NK-92 (cell line): ENCODE results near the gene SLC46A3.
"Not testable (repeated sequence)": the region's sequence is repeated elsewhere in the genome, so short reads cannot be mapped to it uniquely, and the experiment has no call there.

Source experiments
- DNase-seq: peaks from one replicate; lab custom pipeline; 2025; ENCODE audit not compliant: unreplicated experiment; lab: John Stamatoyannopoulos, UW

SLC46A3 gene

DNA sequence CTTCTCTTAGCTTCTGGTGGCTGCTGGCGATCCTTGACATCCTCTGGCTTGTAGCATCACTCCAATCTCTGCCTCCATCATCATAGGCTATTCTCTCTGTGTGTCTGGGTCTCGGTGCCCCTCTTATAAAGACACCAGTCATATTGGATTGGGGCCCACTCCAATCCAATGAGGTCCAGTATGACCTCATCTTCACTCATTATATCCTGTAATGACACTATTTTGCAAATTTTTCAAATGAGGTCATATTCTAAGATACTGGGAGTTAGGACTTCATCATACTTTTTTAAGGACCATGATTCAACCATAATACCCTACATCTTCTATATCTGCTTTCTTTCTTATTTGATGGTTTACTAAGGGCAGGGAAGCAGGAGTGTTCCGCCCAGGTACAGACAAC is 12.0 kb upstream of the SLC46A3 start:
- DNase-seq = no peak

DNA sequence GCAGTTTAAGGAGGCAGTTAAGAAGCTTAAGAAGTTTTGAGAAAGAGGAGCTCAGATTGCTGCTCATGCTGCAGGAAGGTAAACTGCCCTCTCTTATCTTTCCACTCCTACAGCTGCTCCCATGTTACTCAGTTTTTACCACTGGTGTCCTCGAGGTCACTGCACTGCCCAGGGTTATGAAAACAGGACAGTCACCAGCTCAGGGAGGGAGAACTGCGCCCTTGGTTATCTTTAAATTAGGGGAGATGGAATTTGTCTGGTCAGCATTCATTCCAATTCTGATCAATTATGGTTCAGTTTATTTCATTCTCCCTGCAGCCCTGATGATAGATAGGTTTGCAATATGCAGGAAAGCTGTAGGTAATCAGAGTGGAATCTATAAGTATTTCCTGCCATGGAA is 10.8 kb upstream of the SLC46A3 start:
- DNase-seq = no peak

DNA sequence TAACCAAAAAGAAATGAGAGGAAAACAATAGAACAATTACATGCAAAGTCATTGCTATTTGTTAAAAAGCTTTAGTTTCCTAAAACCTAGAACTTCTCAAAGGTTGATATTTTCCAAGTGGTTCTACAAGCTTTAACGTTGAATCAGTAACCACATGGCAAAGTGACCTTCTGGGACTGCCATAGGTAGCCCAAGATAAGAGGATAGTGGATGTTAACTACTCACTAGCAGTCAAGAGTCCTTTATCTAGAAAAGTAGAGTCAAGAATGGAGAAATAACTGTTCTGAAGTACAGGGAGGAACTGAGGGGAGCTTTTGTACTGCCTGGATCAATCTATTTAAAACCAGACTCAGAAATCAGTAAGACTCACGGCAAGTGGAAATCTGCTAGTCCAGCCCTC is 9.9 kb upstream of the SLC46A3 start:
- DNase-seq = no peak

DNA sequence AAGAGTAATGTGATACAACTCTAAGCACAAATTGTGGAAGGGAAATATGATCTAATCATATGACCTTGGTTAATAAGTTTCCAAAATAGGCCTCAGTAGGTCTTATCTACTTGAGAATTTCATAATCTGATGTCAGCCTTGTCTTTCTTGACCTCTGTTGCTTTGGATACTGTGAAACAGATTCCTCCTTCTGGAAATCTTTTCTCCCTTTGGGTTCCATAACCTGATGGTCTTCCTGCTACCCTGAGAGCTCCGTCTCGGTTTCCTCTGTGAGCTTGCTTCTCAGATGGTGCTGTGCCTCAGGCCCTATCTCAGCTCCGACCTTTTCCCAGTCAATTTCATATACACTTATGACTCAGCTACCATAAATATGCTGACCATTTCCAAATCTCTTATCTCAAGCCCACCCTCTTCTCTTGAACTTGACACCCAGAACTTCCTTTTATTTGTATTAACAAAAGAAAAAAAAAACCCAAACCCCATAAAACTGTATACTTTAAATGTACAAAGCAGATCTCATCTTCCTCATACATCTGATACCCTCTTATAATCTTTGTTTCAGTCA is 6.4 kb upstream of the SLC46A3 start:
- no peak for DNase-seq

DNA sequence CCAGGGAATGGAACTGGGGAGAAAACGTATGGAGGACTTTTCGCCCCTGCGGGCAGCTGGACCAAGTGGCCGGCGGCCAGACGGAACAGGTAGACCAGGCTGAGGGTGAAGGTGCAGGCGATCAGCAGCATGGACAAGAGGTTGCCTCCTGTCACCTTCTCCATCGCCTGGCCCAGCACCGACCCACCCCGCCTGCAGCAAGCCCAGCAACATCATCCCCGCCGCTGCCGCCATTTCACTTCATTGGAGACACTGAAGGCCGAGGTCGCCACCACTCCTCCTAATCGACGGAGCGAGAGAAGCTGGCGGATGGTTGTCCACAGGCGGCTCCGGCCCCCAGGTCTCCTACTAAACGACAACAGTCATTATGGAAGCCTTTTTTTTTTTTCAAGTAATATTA is 5.0 kb upstream of the SLC46A3 start:
- no peak for DNase-seq

DNA sequence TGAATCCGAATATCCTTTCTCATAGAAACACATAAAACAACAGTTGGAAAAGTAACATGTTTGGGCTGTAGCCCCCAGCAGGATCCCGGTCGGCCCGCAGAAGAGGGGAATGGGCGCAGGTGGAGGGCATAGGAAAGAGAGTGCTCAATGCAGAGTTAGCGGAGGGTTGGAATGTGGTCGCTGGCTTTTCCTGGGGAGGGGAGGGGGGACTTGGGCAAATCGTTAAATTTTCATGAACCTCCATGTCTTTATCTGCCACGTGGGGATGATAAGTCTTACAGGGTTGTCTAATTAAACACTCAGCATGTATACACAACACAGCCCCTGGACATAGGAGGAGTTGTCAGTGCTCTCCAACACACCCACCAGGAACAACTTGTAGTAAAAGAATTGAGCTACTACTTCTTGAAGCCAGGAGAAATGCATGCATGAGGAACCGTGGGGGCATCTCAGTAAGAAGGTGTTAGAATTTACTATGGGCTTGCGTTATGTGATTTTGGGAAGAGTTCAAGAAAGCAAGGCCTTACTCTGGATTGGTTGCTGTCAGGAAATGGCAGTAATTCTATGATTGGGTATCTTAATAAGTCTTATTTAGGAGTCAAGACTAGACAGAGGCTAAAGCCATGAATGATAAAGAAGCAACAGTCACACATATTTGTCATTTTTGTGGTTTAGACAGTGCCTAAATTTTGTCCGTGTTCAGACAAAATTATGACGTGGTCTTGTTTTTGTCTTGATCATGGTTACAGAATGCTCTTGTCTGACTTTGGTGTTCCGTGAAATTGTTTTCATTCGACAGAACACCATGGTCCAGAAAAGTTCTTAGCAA is 671 bp upstream of the SLC46A3 start:
- DNase-seq = no peak

DNA sequence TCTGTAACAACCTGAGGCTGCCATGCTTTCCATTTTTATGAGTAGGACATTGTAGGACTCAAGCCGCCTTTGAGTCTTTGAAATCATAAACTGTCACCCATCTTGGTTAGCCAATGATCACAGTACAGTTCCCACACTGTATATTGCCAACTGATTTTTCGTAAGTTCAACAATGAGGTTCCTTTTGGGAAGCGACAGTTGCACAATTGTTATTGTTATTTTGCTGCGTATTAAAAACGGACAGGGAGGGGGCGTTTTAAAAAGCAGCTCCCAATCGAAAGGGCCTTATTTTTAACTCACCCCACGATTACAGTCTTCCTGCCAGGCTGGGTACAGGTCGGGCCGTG is 601 bp downstream of the SLC46A3 start:
- no peak for DNase-seq

DNA sequence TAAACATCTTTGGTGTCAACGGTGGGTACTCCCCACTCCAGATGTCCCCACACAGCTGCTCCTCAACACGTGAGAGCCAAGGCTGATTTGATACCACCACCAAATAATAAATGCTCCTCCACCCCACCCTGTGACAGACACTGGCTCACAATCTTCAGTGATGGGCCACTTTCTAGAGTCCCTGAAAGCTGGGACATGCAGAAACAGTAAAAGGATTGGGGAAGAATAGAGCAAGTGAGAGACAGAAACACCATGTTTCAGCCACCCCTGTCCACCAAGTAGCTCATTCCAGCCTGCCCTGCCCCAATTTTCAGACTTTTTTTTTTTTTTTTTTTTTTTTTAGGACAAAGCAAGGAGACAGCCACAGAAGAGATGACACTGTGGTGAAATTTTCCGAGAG is 1.6 kb downstream of the SLC46A3 start:
- DNase-seq = no peak

DNA sequence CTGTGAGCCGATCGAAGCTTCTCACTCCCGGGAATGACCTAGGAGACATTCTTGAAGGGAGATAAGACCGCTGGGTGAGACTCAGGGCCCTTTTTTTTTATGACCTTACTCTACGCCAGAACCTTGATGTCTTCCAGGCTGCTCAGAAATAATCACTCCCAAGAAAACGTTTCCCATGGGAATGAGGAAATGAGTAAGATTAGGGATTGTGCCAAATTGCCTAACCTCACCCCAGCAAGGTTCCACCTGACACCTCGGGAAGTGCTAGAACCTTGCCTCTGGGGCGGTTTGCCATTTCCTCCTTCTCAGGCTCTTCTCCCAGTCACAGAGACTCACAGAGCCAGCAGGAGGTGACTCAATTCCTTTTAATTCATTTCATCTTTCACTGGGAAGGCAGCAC is 2.3 kb downstream of the SLC46A3 start:
- DNase-seq = no peak

DNA sequence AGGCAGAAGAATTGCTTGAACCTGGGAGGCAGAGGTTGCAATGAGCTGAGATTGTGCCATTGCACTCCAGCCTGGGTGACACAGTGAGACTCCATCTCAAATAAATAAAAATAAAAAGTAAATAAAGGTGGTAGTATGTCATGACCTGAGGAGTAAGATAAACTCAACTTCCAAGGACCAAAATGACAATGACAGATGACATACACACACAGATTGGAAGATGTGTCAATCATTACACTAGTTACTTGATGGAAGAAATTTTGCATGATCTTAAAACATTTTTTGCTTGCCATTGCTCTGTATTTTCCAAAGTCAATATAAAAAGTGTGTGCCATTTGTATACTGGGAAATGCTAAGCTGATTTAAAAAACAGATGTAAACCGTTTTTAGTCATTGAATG is 4.1 kb downstream of the SLC46A3 start:
- no peak for DNase-seq

DNA sequence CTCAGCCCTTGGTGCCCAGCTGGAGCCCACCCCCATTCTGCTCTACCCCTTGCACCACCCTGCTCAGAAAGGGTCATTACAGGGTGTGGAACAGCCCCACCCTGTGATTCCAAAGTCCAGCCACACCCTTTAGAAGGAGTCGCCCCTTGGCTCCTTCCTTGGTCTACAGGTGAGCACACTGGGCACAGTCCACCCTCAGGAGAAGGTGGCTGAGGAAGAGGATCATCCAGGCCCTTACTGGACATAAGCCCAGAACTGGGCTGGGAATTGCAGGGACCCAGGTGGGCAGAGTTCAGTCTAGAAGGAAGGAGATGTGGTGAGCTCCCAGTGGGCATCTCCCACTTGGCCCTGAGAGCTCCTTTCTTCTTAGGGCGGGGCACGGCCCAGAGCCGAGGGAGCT is 8.6 kb downstream of the SLC46A3 start:
- no peak for DNase-seq

DNA sequence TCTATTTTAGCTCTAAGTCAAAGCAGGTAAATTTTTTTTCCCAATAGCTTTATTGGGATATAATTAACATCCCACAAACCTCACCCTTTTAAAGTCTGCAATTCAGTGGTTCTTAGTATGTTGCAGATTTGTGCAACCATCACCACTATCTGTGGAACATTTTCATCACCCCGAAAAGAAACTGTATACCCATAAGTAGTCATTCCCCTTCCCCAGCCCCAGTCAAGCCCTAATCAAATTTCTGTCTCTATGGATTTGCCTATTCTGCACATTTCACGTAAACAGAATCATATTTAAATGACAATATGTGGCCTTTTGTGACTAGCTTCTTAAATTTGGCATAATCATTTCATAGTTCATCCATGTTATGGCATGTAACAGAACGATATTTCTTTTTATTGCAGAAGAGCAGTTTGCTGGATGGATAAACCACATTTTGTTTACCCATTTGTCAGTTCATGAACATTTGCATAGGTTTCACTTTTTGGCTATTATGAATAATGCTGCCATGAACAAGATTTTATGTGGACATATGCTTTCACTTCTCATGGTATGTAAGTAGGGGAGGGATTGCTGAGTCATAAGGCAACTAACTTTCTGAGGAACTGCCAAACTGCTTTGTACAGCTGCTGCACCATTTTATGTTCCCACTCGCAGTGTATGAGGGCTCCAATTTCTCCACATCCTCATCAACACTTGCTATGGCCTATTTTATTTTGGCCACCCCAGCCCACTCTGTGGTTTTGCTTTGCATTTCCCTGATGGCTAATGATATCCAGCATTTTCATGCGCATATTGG is 10.9 kb downstream of the SLC46A3 start:
- DNase-seq = no peak

DNA sequence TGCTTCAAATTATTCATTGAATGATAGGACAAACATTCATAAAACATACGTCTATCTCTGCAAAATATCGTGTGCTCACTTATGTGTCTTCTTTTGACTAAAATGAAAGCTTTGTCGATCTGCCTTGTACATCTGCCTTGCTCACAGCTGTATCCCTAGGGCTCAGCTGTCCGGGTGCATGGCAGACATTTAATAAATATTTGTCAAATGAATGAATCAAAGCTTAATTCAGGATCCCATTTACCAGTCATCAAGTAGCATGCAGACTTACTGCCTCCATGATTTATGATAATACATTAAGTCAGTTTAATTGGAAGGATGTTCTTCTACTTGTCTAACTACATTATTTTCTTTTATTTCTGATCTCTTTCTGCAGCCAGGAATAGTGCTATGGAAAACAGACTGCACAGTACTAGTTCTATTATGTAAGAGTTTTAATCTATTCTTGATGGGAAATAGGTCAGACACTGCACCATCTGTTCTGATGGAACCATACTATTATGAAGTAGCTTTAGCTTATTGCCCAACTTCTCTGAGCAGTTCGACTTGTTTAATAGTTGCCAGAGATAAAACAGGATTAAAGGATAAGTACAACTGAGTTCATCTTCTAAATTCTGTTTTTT is 13.2 kb downstream of the SLC46A3 start:
- DNase-seq = no peak

DNA sequence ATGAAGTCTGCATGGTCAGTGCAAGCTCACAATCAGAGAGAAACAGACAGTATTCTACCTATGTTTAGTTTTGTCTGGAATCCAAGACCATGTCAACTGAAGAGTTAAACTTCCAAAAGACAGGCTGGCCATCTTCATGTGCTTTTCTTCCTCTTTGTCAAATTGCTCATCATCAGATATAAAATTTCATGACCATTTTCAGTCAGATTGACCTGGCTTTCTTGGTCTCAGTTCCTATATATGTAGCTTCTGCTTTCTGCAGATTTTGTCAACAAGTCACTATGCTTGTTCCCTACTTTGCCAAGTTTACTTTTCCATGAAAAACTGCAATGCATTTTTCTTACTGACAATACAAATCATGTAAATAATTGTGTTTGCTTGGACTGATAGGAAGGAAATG is 13.9 kb downstream of the SLC46A3 start:
- no peak for DNase-seq

DNA sequence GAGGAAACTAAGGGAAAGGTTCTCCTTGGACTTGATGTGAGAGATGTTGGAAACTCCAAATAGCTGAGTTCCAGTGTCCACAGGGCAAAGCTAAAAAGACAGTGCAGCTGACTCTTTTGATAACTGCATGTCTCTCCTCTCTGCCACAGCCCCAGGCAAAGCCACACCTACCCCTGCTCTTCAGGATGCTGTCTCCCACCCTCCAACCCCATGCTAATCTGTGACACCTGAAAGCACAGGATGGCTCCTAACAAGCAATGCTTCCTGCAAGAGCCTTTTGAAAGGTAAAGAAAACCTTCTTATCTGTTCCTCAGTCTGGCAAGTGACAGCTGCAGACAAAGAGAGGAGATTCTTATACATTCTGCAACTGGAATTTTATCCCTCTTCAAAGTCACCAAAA is 14.5 kb downstream of the SLC46A3 start:
- DNase-seq = no peak

DNA sequence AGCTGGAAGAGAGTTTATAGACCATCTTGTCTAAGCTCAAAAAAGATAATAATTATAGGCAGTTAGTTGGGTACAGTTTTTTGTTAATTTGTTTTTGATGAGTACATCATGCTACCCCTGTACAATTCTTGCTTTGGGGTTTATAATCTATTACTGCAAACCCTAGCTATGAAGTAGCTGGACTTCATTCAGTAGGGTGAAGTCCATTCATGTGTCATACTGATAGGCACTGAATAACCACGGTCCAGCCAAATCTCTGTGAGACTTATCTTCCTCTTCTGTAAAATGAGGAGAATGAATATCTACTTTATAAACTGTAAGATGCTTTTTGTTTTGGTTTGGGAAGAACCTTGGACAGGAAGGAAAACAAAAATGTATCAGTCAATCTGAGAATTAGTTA is 19.5 kb downstream of the SLC46A3 start:
- no peak for DNase-seq

DNA sequence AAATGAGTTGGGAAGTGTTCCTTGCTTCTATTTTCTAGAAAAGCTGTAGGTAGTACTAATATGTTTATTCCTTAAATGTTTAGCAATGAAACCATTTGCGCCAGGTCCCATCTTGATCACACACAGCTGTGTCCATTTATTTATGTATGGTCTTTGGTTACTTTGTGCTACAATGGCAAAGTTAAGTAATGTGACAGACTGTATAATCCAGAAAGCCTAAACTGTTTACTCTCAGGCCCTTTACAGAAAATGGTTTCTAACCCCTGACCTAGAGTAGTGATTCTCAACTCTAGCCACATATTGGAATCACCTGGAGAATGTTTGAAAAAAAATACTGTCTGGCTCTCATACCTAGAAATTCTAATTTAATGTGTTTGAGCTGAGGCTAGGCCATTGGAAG is 21.3 kb downstream of the SLC46A3 start:
- DNase-seq = no peak

DNA sequence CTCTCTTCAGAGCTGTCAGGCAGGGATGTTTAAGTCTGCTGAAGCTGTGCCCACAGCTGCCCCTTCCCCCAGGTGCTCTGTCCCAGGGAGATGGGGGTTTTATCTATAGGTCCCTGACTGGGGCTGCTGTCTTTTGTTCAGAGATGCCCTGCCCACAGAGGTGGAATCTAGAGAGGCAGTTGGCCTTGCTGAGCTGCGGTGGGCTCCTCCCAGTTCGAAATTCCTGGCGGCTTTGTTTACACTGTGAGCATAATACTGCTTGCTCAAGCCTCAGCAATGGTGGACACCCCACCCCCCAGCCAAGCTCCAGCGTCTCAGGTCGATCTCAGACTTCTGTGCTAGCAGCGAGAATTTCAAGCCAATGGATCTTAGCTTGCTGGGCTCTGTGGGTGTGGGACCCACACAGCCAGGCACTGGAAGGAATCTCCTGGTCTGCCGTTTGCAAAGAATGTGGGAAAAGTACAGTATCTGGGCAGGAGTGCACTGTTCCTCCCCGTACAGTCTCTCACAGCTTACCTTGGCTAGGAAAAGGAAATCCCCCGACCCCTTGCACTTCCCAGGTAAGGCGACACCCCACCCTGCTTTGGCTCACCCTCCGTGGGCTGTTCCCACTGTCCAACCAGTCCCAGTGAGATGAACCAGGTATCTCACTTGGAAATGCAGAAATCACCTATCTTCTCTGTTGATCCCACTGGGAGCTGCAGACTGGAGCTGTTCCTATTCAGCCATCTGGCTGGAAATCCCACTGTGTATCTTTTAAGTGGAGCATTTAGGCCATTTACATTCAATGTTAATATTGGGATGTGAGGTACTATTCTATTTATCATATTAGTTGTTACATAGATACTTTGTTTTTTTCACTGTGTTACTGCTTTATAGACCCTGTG is 24.9 kb downstream of the SLC46A3 start:
- not testable (repeated sequence) for DNase-seq

DNA sequence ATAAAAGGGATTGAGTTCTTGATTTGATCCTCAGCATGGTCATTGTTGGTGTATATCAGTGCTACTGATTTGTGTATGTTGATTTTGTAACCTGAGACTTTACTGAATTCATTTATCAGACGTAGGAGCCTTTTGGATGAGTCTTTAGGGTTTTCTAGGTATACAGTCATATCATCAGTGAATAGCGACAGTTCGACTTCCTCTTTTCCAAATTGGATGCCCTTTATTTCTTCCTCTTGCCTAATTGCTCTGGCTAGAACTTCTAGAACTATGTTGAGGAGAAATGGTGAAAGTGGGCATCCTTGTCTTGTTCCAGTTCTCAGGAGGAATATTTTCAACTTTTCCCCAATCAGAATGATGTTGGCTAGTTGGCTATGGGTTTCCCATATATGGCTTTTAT is 32.9 kb downstream of the SLC46A3 start:
- DNase-seq = no peak

DNA sequence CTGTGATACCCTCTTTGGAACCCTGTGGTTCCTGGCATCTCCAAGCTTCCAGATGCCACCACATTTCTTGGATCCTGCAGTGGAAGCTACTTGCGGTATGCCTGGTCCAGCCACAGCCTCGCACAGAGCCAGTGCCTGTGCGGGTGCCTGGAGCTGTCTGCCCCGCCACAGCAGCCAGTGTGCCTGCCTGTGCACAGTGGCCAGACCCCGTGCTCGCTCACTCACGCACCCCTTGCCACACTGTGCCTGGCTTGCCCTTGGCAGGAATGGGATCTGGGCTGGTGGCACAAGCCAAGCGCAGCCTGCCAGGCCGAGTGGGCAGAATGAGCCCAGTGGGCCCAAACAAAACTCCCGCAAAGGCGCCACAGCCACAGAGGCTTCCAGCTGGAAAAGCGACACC is 33.7 kb downstream of the SLC46A3 start:
- DNase-seq = no peak

DNA sequence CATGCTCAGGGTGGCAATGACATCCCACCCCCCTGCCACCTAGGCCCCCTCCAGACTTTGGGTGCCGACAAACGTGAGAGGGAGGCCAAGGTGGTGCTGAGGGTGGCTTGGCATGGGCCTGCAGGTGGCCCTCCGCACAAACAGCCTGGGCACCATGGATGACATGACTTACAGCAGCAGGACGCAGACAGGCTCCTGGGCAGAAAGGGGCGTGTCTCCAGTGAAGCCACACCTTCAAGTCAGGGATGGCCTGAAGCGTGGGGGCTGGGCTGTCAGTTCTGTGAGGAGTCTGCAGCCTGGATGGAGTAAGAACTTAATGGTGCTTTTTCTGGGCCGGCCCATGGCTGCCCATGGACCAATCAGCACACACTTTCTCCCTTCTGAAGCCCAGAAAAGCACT is 34.5 kb downstream of the SLC46A3 start:
- no peak for DNase-seq
